K562 (cell line): Measurements from ENCODE around the gene PYDC2. TPM values are rescaled to one million over a fixed set of nuclear protein-coding genes. Genes with fewer than 3 reads are reported as not detected.

Experiments
- ATF3 ChIP-seq, 2 experiments: fragments of 450-650 bp in 1 of 2; sonication (generic) in 1 of 2; formaldehyde crosslinking in 1 of 2; IDR thresholded peaks in 1 of 2; conservative IDR thresholded peaks in 1 of 2; 2 replicates each; pipeline versions ENCODE4 v1.6.1 to v1.8.1; 2016 to 2023; ENCODE audit warnings: mild to moderate bottlenecking in 2 of 2, moderate library complexity in 2 of 2, inconsistent platforms in 1 of 2, missing genetic modification reagents in 1 of 2
- ATF4 ChIP-seq: fragments of 450-650 bp; formaldehyde crosslinking; IDR thresholded peaks from 2 replicates; pipeline ENCODE4 v1.4.0; 2022; ENCODE audit warnings: mild to moderate bottlenecking, moderate library complexity
- BHLHE40 ChIP-seq: IDR thresholded peaks from 2 replicates; pipeline ENCODE4 v1.6.1; 2011; ENCODE audit warnings: low read length, improper control_type of control experiment
- DDX20 ChIP-seq: fragments of 450-650 bp; IDR thresholded peaks from 2 replicates; pipeline ENCODE4 v1.6.1; 2016; ENCODE audit warnings: missing genetic modification characterization, low read depth, mild to moderate bottlenecking, missing compliant biosample characterization, moderate library complexity
- ETV5 ChIP-seq: sonication (generic); formaldehyde crosslinking; IDR thresholded peaks from 2 replicates; pipeline ENCODE4 v1.4.0; 2020; ENCODE audit warnings: low read depth, mild to moderate bottlenecking, missing genetic modification reagents
- FOXJ2 ChIP-seq: fragments of 200-800 bp; sonication (Bioruptor generic); IDR thresholded peaks from 2 replicates; pipeline ENCODE4 v1.6.1; 2016; ENCODE audit warnings: missing genetic modification characterization, missing compliant biosample characterization
- HDAC1 ChIP-seq, 2 experiments: fragments of 450-650 bp; IDR thresholded peaks; 2 replicates each; pipeline ENCODE4 v1.6.1; 2016 to 2017; ENCODE audit warnings: inconsistent platforms in 1 of 2, mild to moderate bottlenecking in 1 of 2, moderate library complexity in 1 of 2
- KDM5B ChIP-seq: fragments of 200-600 bp; sonication (generic); IDR thresholded peaks from 2 replicates; pipeline ENCODE4 v1.6.1; 2012; ENCODE audit warnings: low read depth, mild to moderate bottlenecking, moderate library complexity, low read length, control low read depth, inconsistent platforms; ENCODE audit not compliant: insufficient replicate concordance
- MYC ChIP-seq, 2 experiments: fragments of 250-450 bp in 1 of 2; sonication (Bioruptor Pico) in 1 of 2; IDR thresholded peaks; 2 replicates each; pipeline versions ENCODE4 v1.5.1 to v1.6.1; 2012 to 2021; ENCODE audit warnings: low read depth in 2 of 2, borderline replicate concordance in 1 of 2, improper control_type of control experiment in 1 of 2, low read length in 1 of 2, mild to moderate bottlenecking in 1 of 2, moderate library complexity in 1 of 2
- PML ChIP-seq: IDR thresholded peaks from 2 replicates; pipeline ENCODE4 v1.6.1; 2012; ENCODE audit warnings: low read length, inconsistent platforms
- POLR2AphosphoS5 ChIP-seq: IDR thresholded peaks from 2 replicates; pipeline ENCODE4 v1.6.1; 2011; ENCODE audit warnings: mild to moderate bottlenecking, low read depth, low read length, moderate library complexity; ENCODE audit not compliant: control insufficient read depth, insufficient read depth
- RBM25 ChIP-seq: fragments of 200-400 bp; formaldehyde crosslinking; IDR thresholded peaks from 2 replicates; pipeline ENCODE4 v1.6.1; 2018; ENCODE audit warnings: low read length, low read depth, moderate library complexity; ENCODE audit not compliant: severe bottlenecking
- RFX1 ChIP-seq: fragments of 450-650 bp; IDR thresholded peaks from 2 replicates; pipeline ENCODE4 v1.6.1; 2016; ENCODE audit warnings: mild to moderate bottlenecking, moderate library complexity
- SP1 ChIP-seq: sonication (generic); formaldehyde crosslinking; IDR thresholded peaks from 2 replicates; pipeline ENCODE4 v1.8.1; 2022; ENCODE audit warnings: mild to moderate bottlenecking, missing genetic modification reagents
- TAF9B ChIP-seq: fragments of 450-650 bp; IDR thresholded peaks from 2 replicates; pipeline ENCODE4 v1.6.1; 2018; ENCODE audit warnings: mild to moderate bottlenecking; ENCODE audit not compliant: partially characterized antibody
- TBP ChIP-seq: optimal IDR thresholded peaks from 2 replicates; pipeline ENCODE3; 2011; ENCODE audit warnings: low read depth, low read length, improper control_type of control experiment
- TFAM ChIP-seq: fragments of 250-450 bp; sonication (Bioruptor Pico); conservative IDR thresholded peaks from 2 replicates; pipeline ENCODE4 v1.5.0; 2021; ENCODE audit warnings: mild to moderate bottlenecking, moderate library complexity
- ZFX ChIP-seq: sonication (generic); formaldehyde crosslinking; IDR thresholded peaks from 2 replicates; pipeline ENCODE4 v1.8.0; 2022; ENCODE audit warnings: mild to moderate bottlenecking, missing genetic modification reagents, moderate library complexity
- ZNF586 ChIP-seq: fragments of 450-650 bp; formaldehyde crosslinking; conservative IDR thresholded peaks from 2 replicates; pipeline ENCODE4 v1.4.0; 2020; ENCODE audit warnings: mild to moderate bottlenecking, moderate library complexity
- polyA plus RNA-seq, 8 experiments: library from polyadenylated mRNA; depleted of rRNA in 4 of 8; stranded (reverse) in 5 of 8; unstranded in 3 of 8; fragments of >200 nt; fragmentation: Nextera tagmentation in 2 of 8; fragmentation: Illumina TruSeq in 1 of 8; extraction: Ambion mirVana in 2 of 8; extraction: Trizol in 1 of 8; gene quantifications; 2 replicates each; pipeline versions ENCODE4 v1.2.1 to v1.2.3, GENCODE V29; 2011 to 2014; ENCODE audit warnings: inconsistent platforms in 1 of 8, missing spikeins in 1 of 8
- total RNA-seq, 7 experiments: library from RNA; depleted of rRNA in 6 of 7; stranded (reverse); fragments of >200 nt in 6 of 7; fragmentation: Illumina TruSeq in 2 of 7; extraction: Trizol in 2 of 7; gene quantifications; 2 replicates each; pipeline versions ENCODE4 v1.2.1 to v1.2.3, GENCODE V29; 2011 to 2021; ENCODE audit warnings: low replicate concordance in 1 of 7
- TF ChIP-seq, protein P1 (sequence below): fragments of 450-650 bp; IDR thresholded peaks from 2 replicates; pipeline ENCODE4 v1.6.1; 2016; ENCODE audit warnings: borderline replicate concordance

PYDC2 gene
- total and polyA plus RNA-seq, 9 of the 15 experiments (the other 6 are each of a cell fraction or from before 2014, with no cell fraction given) = 4.0 to 7.6 (median 5.1) TPM; not detected in 5

GRCh38 chr3:191425322-191425734 is 35.6 kb upstream of the PYDC2 start (continued):
- peak; percentile 89 for TF ChIP-seq POLR2AphosphoS5
- TF ChIP-seq ZNF586 (CRISPR knock-in tag) = no peak
- TF ChIP-seq KDM5B = peak; percentile 95
- no peak for TF ChIP-seq DDX20 (tag)
- TF ChIP-seq TFAM = no peak
- peak; percentile 69 for TF ChIP-seq ZFX (CRISPR knock-in tag)
- TF ChIP-seq ATF3 (IDR thresholded peaks at IDR 0.05) = peak; percentile 79
- no peak for TF ChIP-seq ATF3 (CRISPR knock-in tag; conservative IDR thresholded peaks at IDR 0.05)
- no peak for TF ChIP-seq ATF4 (CRISPR knock-in tag)
- TF ChIP-seq ETV5 (CRISPR knock-in tag) = no peak
- TF ChIP-seq PML = peak; percentile 83
- peak; percentile 78 for TF ChIP-seq RFX1
- TF ChIP-seq TBP = peak; percentile 91
- TF ChIP-seq HDAC1 (IDR thresholded peaks at IDR 0.05) = peak in 1 of 2 experiments; percentile 78; a peak in 2 of 4 replicates
- TF ChIP-seq, protein P1, sequence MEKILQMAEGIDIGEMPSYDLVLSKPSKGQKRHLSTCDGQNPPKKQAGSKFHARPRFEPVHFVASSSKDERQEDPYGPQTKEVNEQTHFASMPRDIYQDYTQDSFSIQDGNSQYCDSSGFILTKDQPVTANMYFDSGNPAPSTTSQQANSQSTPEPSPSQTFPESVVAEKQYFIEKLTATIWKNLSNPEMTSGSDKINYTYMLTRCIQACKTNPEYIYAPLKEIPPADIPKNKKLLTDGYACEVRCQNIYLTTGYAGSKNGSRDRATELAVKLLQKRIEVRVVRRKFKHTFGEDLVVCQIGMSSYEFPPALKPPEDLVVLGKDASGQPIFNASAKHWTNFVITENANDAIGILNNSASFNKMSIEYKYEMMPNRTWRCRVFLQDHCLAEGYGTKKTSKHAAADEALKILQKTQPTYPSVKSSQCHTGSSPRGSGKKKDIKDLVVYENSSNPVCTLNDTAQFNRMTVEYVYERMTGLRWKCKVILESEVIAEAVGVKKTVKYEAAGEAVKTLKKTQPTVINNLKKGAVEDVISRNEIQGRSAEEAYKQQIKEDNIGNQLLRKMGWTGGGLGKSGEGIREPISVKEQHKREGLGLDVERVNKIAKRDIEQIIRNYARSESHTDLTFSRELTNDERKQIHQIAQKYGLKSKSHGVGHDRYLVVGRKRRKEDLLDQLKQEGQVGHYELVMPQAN = peak; percentile 73; the same call in 1 of the 2 replicates
- TF ChIP-seq MYC (IDR thresholded peaks at IDR 0.05; ENCODE audit: low read depth, low read length) = peak; percentile 90
- TF ChIP-seq MYC (CRISPR knock-in tag; IDR thresholded peaks at IDR 0.05; ENCODE audit: borderline replicate concordance, low read depth) = no peak
- peak; percentile 76 for TF ChIP-seq RBM25
- TF ChIP-seq TAF9B = peak; percentile 90
- TF ChIP-seq FOXJ2 = no peak
- TF ChIP-seq SP1 (CRISPR knock-in tag) = no peak
- peak; percentile 70 for TF ChIP-seq BHLHE40
